GM12801 (cell line): ENCODE measurements around the gene ABCB6.

Experiments used
- CTCF ChIP-seq: IDR thresholded peaks from one replicate; pipeline ENCODE4 v1.5.1; 2011; ENCODE audit warnings: control low read depth; ENCODE audit not compliant: insufficient read length; ENCODE audit errors: extremely low read depth

The ABCB6 gene

DNA sequence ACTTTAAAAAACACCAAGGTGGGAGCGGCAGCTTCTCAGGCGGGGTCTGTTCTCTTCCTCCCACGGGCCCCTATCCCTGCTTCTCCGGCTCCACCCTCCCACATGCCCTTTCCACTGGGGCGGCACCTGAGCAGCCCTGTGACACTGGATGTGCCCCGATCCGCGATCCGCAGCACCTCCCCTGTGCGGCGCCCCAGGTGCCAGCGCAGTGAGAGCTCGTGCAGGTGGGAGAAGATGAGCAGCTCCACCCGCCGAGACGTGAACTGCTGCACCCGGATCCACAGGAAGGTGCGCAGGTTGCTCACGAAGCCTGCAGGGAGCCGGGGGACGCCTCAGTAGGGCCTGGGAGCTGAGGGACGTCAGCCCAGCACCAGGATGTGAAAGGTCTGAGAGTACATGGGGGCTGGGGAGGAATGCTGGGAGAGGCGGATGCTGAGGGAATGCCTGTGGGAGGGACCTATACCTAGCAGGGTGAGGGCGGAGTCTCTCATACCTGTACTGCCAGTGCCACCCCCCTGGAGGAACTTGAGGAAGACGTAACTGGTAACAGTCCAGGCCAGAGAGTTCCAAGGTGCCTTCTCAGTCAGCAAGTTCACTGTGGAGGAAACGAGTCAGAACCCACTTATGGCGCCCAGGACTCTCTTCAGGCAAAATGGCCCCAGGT, 2.8 kb downstream of the ABCB6 start:
- no peak for TF ChIP-seq CTCF

DNA sequence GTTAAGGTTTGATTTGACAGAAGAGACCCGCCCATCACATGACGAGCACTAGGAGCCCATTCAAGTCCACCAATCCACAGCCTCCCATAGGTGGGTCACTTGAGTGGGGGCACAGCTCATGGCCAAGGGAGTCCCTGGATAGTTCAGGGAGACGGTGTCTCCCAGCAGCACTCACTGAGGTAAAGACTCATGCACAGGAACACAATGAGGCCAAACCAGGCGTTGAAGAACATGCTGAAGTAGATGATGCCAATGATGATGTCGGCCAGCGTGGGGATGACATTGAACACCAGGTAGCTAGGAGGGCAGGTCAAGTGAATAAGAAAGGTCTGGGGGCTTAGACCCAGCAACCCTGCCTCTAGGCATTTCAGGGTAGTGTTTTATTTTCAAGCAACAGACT, 4.0 kb downstream of the ABCB6 start:
- no peak for TF ChIP-seq CTCF

GRCh38 chr2:219214141-219214540, 4.6 kb downstream of the ABCB6 start:
- no peak for TF ChIP-seq CTCF

- TF ChIP-seq CTCF = no peak
These were observed 5.2 kb downstream of the ABCB6 start for GRCh38 chr2:219213486-219214071.

GRCh38 chr2:219213026-219213415, 5.7 kb downstream of the ABCB6 start:
- TF ChIP-seq CTCF = no peak

- no peak for TF ChIP-seq CTCF
These were observed 7.8 kb downstream of the ABCB6 start for GRCh38 chr2:219210886-219211362.

DNA sequence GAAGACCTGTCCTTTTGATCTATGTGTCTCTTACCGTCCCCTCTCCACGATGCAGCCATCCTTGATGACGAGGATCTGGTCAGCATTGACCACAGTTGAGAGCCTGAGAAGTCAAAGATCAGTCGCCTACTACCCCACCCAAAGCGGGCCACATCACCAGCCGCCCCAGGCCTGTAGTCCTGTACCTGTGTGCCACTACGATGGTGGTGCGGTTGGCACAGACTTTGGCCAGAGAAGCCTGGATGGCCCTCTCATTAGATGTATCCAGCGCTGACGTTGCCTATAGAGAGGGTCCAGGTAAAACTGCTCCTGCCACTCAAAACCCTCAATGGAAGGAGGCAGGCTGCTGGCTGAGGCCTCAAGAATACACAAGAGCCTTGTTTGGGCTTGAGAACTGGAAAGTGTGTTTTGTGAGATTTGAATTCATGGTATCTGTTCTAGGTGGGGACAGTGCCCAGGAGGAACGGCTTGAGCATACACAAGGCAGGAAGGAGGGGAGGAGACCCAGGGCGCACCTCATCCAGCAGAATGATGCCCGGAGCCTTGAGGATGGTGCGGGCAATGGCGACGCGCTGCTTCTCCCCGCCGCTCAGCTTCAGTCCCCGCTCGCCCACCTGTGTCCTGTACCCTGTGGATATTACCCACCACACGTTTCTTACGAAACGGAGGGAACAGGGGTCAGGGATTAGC, 8.4 kb downstream of the ABCB6 start:
- TF ChIP-seq CTCF = no peak
